OCI-LY7 (cell line): ENCODE results near the gene SLCO4A1. TPM values are rescaled to one million over a fixed set of nuclear protein-coding genes. Genes with fewer than 3 reads are reported as not detected.

Experiments
- BruUV-seq: library from RNA; stranded (reverse); fragments of 400-500 nt; replicated peaks from 2 replicates; lab custom pipeline; 2021; lab: Mats Ljungman, UMichigan
- CTCF ChIA-PET: fragments of 300-600 bp; sonication (Branson Sonifier 250); formaldehyde crosslinking; loops from one replicate; lab custom pipeline; 2022; ENCODE audit warnings: antibody characterized with exemption; ENCODE audit not compliant: unreplicated experiment; lab: Charles Lee
- POLR2A ChIA-PET: fragments of 300-600 bp; sonication (Branson Sonifier 250); formaldehyde crosslinking; loops from one replicate; lab custom pipeline; 2022; ENCODE audit warnings: antibody characterized with exemption; lab: Charles Lee
- DNase-seq: peaks from one replicate; pipeline ENCODE4 v3.0.0-alpha.2; 2015; ENCODE audit warnings: low spot score
- H2AFZ ChIP-seq: fragments of 200-600 bp; sonication (generic), shearing (Covaris generic); 2 replicates; pipeline ENCODE4 v1.6.1; 2014; ENCODE audit warnings: mild to moderate bottlenecking, antibody characterized with exemption, low read length, moderate library complexity
- H3K27ac ChIP-seq: fragments of 200-600 bp; sonication (generic); 2 replicates; pipeline ENCODE4 v1.5.1; 2014; ENCODE audit warnings: mixed run types, low read depth, mild to moderate bottlenecking, moderate library complexity, low read length, inconsistent platforms; ENCODE audit not compliant: poor library complexity, severe bottlenecking
- H3K36me3 ChIP-seq: fragments of 200-600 bp; sonication (generic); 2 replicates; pipeline ENCODE4 v1.6.1; 2014; ENCODE audit warnings: mild to moderate bottlenecking, antibody characterized with exemption, low read length, moderate library complexity, mixed read lengths; ENCODE audit not compliant: insufficient read depth
- H3K4me1 ChIP-seq: fragments of 200-600 bp; sonication (generic); 2 replicates; pipeline ENCODE4 v1.5.1; 2014; ENCODE audit warnings: mild to moderate bottlenecking, low read length; ENCODE audit not compliant: insufficient read depth, poor library complexity, severe bottlenecking
- H3K4me2 ChIP-seq: fragments of 200-600 bp; sonication (generic); 2 replicates; pipeline ENCODE4 v1.6.1; 2014; ENCODE audit warnings: mild to moderate bottlenecking, low read length
- H3K4me3 ChIP-seq: fragments of 200-600 bp; sonication (generic); 2 replicates; pipeline ENCODE4 v1.5.1; 2014; ENCODE audit warnings: mild to moderate bottlenecking, low read depth, low read length; ENCODE audit not compliant: poor library complexity, severe bottlenecking
- H3K79me2 ChIP-seq: fragments of 200-600 bp; sonication (generic); 2 replicates; pipeline ENCODE4 v1.6.1; 2016; ENCODE audit warnings: low read depth, mild to moderate bottlenecking, low read length, moderate library complexity, mixed read lengths; ENCODE audit not compliant: insufficient read depth
- H3K9me2 ChIP-seq: fragments of 200-600 bp; sonication (generic); 2 replicates; pipeline ENCODE4 v1.6.1; 2016; ENCODE audit warnings: mild to moderate bottlenecking, low read length, mixed read lengths; ENCODE audit not compliant: insufficient read depth
- H3K9me3 ChIP-seq: fragments of 200-600 bp; sonication (generic); 2 replicates; pipeline ENCODE4 v1.6.1; 2014; ENCODE audit warnings: mild to moderate bottlenecking, mixed run types, low read length, mixed read lengths
- H4K20me1 ChIP-seq: fragments of 200-600 bp; sonication (generic); 2 replicates; pipeline ENCODE4 v1.6.1; 2014; ENCODE audit warnings: mild to moderate bottlenecking, antibody characterized with exemption, low read length, moderate library complexity, mixed read lengths; ENCODE audit not compliant: insufficient read depth
- CTCF ChIP-seq: fragments of 200-600 bp; sonication (generic); conservative IDR thresholded peaks from 2 replicates; pipeline ENCODE4 v1.5.1; 2014; ENCODE audit warnings: mild to moderate bottlenecking, antibody characterized with exemption, low read length, moderate library complexity, mixed read lengths
- EZH2phosphoT487 ChIP-seq: fragments of 200-600 bp; sonication (generic); IDR thresholded peaks from 2 replicates; pipeline ENCODE4 v1.6.1; 2018; ENCODE audit warnings: low read depth, borderline replicate concordance, mild to moderate bottlenecking, mixed run types, antibody characterized with exemption, low read length, moderate library complexity, mixed read lengths
- intact Hi-C: fragments of 100-400 bp; cut with micrococcal nuclease; formaldehyde crosslinking; loops from one replicate; pipeline ENCODE4 v1.10.0; 2022; ENCODE audit not compliant: unreplicated experiment
- total RNA-seq, 2 experiments: library from RNA; depleted of rRNA in 1 of 2; stranded (reverse); fragments of >200 nt in 1 of 2; shearing (Covaris generic) in 1 of 2; gene quantifications; 2 replicates each; pipeline ENCODE4 v1.2.3, GENCODE V29; 2014 to 2022

Gene SLCO4A1
- total RNA-seq, 2 experiments from 2014 or later = 34.3 to 52.4 TPM

- TF ChIP-seq CTCF (no peak), EZH2phosphoT487 (no peak)
- H3K9me3 ChIP-seq = no peaks in the 10 kb centered on the region
- no peaks in the 10 kb centered on the region for H4K20me1 ChIP-seq
- peak overlapping the region; percentile 76 for H3K4me2 ChIP-seq
- H3K79me2 ChIP-seq = peaks cover 68% of the 10 kb centered on the region
- ChIA-PET CTCF (interaction anchor here (1.2 kb wide), 1 partner anchor 27 kb away, joined by 3 read pairs; no protein-coding TSS in a partner anchor), POLR2A (interaction anchor here (0.9 to 1.3 kb wide), 4 partner anchors 8 to 143 kb away, joined by 3 to 5 read pairs (median 4); partner anchors contain the start of gene SLCO4A1)
- peaks cover 59% of the 10 kb centered on the region; the same call in 1 of the 2 replicates for H3K36me3 ChIP-seq
- BruUV-seq = no TSS peak
- H3K4me3 ChIP-seq = peak overlapping the region; percentile 48
- DNase-seq = no peak
- H3K4me1 ChIP-seq = peaks cover 75% of the 10 kb centered on the region
- no peak overlapping the region for H2AFZ ChIP-seq
- intact Hi-C loops = loop anchor here (5.0 kb wide), 1 partner anchor 142 kb away; no protein-coding TSS in a partner anchor
- peak overlapping the region; percentile 81 for H3K27ac ChIP-seq
- H3K9me2 ChIP-seq = no peaks in the 10 kb centered on the region
Observed at GRCh38 chr20:62650551-62651284, 8.4 kb downstream of the SLCO4A1 start.

GRCh38 chr20:62651285-62652021 lies 9.2 kb downstream of the SLCO4A1 start:
- Histone ChIP-seq H3K9me2 (no peaks in the 10 kb centered on the region), H3K9me3 (no peaks in the 10 kb centered on the region), H2AFZ (no peak overlapping the region), H3K4me2 (peak overlapping the region; percentile 76), H3K4me1 (peaks cover 67% of the 10 kb centered on the region), H3K4me3 (peak overlapping the region; percentile 48), H3K79me2 (peaks cover 60% of the 10 kb centered on the region), H3K27ac (peak overlapping the region; percentile 81), H4K20me1 (no peaks in the 10 kb centered on the region; the same call in 1 of the 2 replicates), H3K36me3 (peaks cover 64% of the 10 kb centered on the region; the same call in 1 of the 2 replicates)
- no peak for TF ChIP-seq CTCF
- ChIA-PET CTCF (no interaction called here), POLR2A (interaction anchor here (0.9 to 1.3 kb wide), 4 partner anchors 9 to 143 kb away, joined by 3 to 5 read pairs (median 4); partner anchors contain the start of gene SLCO4A1)
- intact Hi-C loops = loop anchor here (5.0 kb wide), 1 partner anchor 141 kb away; no protein-coding TSS in a partner anchor
- no TSS peak for BruUV-seq
- DNase-seq = peak; percentile 71
